Measurements from ENCODE around the gene ERC1.
"Not testable (repeated sequence)": the region's sequence is repeated elsewhere in the genome, so short reads cannot be mapped to it uniquely, and the experiment has no call there.

The ERC1 gene

GRCh38 chr12:1207276-1207675, 216.3 kb downstream of the ERC1 start:
- CTCF ChIA-PET = interaction anchor here (1.7 to 2.2 kb wide), 2 partner anchors 13 to 89 kb away, joined by 4 to 7 read pairs; no protein-coding TSS in a partner anchor

GRCh38 chr12:1208719-1209118, 217.7 kb downstream of the ERC1 start:
- H3K4me3 ChIP-seq (ENCODE audit: low read depth, low read length); POLR2A ChIA-PET; DNase-seq (ENCODE audit: low read depth, low spot score): not testable (repeated sequence)
- CTCF ChIA-PET = interaction anchor here (0.6 kb wide), 1 partner anchor 98 kb away, joined by 3 read pairs; no protein-coding TSS in a partner anchor

More at GRCh38 chr12:1207276-1207675, 216.3 kb downstream of the ERC1 start:
- no peak for TF ChIP-seq CTCF (IDR thresholded peaks at IDR 0.05; ENCODE audit: insufficient read depth, low read length, missing control alignments)
- H3K4me3 ChIP-seq (ENCODE audit: low read depth, low read length) = no peak overlapping the region
- DNase-seq (ENCODE audit: low read depth, low spot score) = no peak
- POLR2A ChIA-PET = no interaction called here

GRCh38 chr12:1212526-1212925, 221.5 kb downstream of the ERC1 start:
- ChIA-PET CTCF (interaction anchor here (1.0 kb wide), 1 partner anchor 10 kb away, joined by 5 read pairs; no protein-coding TSS in a partner anchor), POLR2A (no interaction called here)
- TF ChIP-seq CTCF (IDR thresholded peaks at IDR 0.05; ENCODE audit: insufficient read depth, low read length, missing control alignments) = no peak
- H3K4me3 ChIP-seq (ENCODE audit: low read depth, low read length) = no peak overlapping the region
- DNase-seq (ENCODE audit: low read depth, low spot score) = no peak

- POLR2A ChIA-PET = interaction anchor here (0.7 kb wide), 1 partner anchor 325 kb away, joined by 3 read pairs; no protein-coding TSS in a partner anchor
- DNase-seq (ENCODE audit: low read depth, low spot score) = no peak
- TF ChIP-seq CTCF (IDR thresholded peaks at IDR 0.05; ENCODE audit: insufficient read depth, low read length, missing control alignments) = no peak
- no peak overlapping the region for H3K4me3 ChIP-seq (ENCODE audit: low read depth, low read length)
- CTCF ChIA-PET = interaction anchor here (1.0 kb wide), 1 partner anchor 9 kb away, joined by 5 read pairs; no protein-coding TSS in a partner anchor
Observed at GRCh38 chr12:1213205-1213604, 222.2 kb downstream of the ERC1 start.

GRCh38 chr12:1213618-1214205, 222.7 kb downstream of the ERC1 start:
- POLR2A ChIA-PET = interaction anchor here (0.7 kb wide), 1 partner anchor 325 kb away, joined by 3 read pairs; no protein-coding TSS in a partner anchor
- H3K4me3 ChIP-seq (ENCODE audit: low read depth, low read length) = no peak overlapping the region

GRCh38 chr12:1216560-1216959, 225.5 kb downstream of the ERC1 start:
- POLR2A ChIA-PET = no interaction called here
- H3K4me3 ChIP-seq (ENCODE audit: low read depth, low read length) = no peak overlapping the region
- CTCF ChIA-PET = no interaction called here

More at GRCh38 chr12:1213618-1214205, 222.7 kb downstream of the ERC1 start:
- CTCF ChIA-PET = interaction anchor here (1.0 kb wide), 1 partner anchor 9 kb away, joined by 5 read pairs; no protein-coding TSS in a partner anchor
- DNase-seq (ENCODE audit: low read depth, low spot score) = no peak
- no peak for TF ChIP-seq CTCF (IDR thresholded peaks at IDR 0.05; ENCODE audit: insufficient read depth, low read length, missing control alignments)

More at GRCh38 chr12:1216560-1216959, 225.5 kb downstream of the ERC1 start:
- no peak for TF ChIP-seq CTCF (IDR thresholded peaks at IDR 0.05; ENCODE audit: insufficient read depth, low read length, missing control alignments)
- no peak for DNase-seq (ENCODE audit: low read depth, low spot score)
